Transverse colon (tissue), 4 donors: Measurements from ENCODE around the gene IRAG1.
A peak's percentile ranks its signal among the peaks of the same experiment; 100 is the strongest.

Source experiments
- POLR2A ChIP-seq: fragments of 450-650 bp; IDR thresholded peaks from one replicate; pipeline ENCODE4 v1.6.1; 2016; ENCODE audit warnings: antibody characterized with exemption, mild to moderate bottlenecking, moderate library complexity
- POLR2AphosphoS5 ChIP-seq, 3 donors: sonication (generic); formaldehyde crosslinking; IDR thresholded peaks; one replicate each; pipeline ENCODE4 v1.6.1; 2016; ENCODE audit warnings: antibody characterized with exemption in 3 of 3
- TF ChIP-seq, protein P1 (sequence below), 5 experiments: fragments of 200-600 bp in 3 of 5; fragments of 450-650 bp in 2 of 5; sonication (generic) in 3 of 5; IDR thresholded peaks; 1 replicate in 2 of 5; 2 replicates in 3 of 5; pipeline ENCODE4 v1.5.1; 2016 to 2017; ENCODE audit warnings: antibody characterized with exemption in 5 of 5, inconsistent platforms in 3 of 5, mild to moderate bottlenecking in 2 of 5, moderate library complexity in 1 of 5

DNA sequence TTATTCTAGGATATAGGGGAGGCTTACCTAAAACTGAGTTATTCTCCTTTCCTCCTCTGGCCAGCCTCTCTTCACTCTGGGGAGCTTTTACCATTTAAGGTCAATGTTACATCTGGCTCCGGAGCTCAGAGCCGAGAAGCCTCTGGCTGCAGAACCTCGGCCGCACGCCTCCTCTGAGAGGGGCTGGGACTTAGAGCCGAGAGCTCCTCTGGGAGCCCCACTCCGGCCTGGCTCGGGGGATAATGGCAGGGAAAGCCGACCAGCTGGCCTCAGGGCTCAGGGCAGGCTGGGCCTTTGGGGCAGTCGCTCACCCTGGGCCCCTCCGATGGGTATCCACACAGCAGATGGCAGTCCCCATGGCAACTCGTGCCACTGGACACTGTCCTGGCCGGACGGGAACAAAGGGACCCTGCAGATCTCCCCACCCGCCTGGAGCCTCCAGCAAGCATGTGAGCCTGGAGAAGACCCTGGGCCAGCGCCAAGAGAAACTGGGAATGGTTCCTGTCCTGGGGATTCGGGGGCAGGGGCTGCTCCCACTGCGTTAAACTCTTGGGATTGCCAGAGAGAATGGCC, at the start of gene IRAG1:
- peak in 2 of 3 donors; percentile 47 to 61 for TF ChIP-seq POLR2AphosphoS5 (IDR thresholded peaks at IDR 0.05)
- TF ChIP-seq, protein P1, sequence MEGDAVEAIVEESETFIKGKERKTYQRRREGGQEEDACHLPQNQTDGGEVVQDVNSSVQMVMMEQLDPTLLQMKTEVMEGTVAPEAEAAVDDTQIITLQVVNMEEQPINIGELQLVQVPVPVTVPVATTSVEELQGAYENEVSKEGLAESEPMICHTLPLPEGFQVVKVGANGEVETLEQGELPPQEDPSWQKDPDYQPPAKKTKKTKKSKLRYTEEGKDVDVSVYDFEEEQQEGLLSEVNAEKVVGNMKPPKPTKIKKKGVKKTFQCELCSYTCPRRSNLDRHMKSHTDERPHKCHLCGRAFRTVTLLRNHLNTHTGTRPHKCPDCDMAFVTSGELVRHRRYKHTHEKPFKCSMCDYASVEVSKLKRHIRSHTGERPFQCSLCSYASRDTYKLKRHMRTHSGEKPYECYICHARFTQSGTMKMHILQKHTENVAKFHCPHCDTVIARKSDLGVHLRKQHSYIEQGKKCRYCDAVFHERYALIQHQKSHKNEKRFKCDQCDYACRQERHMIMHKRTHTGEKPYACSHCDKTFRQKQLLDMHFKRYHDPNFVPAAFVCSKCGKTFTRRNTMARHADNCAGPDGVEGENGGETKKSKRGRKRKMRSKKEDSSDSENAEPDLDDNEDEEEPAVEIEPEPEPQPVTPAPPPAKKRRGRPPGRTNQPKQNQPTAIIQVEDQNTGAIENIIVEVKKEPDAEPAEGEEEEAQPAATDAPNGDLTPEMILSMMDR (IDR thresholded peaks at IDR 0.05), result no peak
- peak; percentile 36 for TF ChIP-seq POLR2A
